HG03460 (cell line): ENCODE results near the gene AOPEP.

ENCODE experiments used
- ATAC-seq: cut with Tn5 transposase; IDR thresholded peaks from one replicate; pipeline ENCODE4 v1.9.1; 2021; ENCODE audit not compliant: unreplicated experiment

The AOPEP gene

GRCh38 chr9:95103281-95103771 lies 376.8 kb downstream of the AOPEP start:
- no peak for ATAC-seq

- no peak for ATAC-seq
Measured at GRCh38 chr9:95103871-95104580, 377.5 kb downstream of the AOPEP start.

GRCh38 chr9:95104581-95104960 lies 378.1 kb downstream of the AOPEP start:
- no peak for ATAC-seq

- no peak for ATAC-seq
Measured at GRCh38 chr9:95104980-95105379, 378.5 kb downstream of the AOPEP start.

GRCh38 chr9:95105519-95106287 lies 379.2 kb downstream of the AOPEP start:
- ATAC-seq = no peak

- ATAC-seq = no peak
Measured at GRCh38 chr9:95107001-95107749, 380.7 kb downstream of the AOPEP start.

GRCh38 chr9:95107976-95108375 lies 381.5 kb downstream of the AOPEP start:
- ATAC-seq = no peak

GRCh38 chr9:95108777-95109176 lies 382.3 kb downstream of the AOPEP start:
- no peak for ATAC-seq

- ATAC-seq = no peak
Measured at GRCh38 chr9:95109456-95109855, 383.0 kb downstream of the AOPEP start.

- ATAC-seq = no peak
Measured at GRCh38 chr9:95110921-95111525, 384.5 kb downstream of the AOPEP start.

- ATAC-seq = no peak
Measured at GRCh38 chr9:95111716-95112115, 385.2 kb downstream of the AOPEP start.

GRCh38 chr9:95112436-95113280 lies 386.2 kb downstream of the AOPEP start:
- no peak for ATAC-seq

GRCh38 chr9:95115104-95115503 lies 388.6 kb downstream of the AOPEP start:
- ATAC-seq = no peak

GRCh38 chr9:95116002-95116807 lies 389.7 kb downstream of the AOPEP start:
- ATAC-seq = no peak

- no peak for ATAC-seq
Measured at GRCh38 chr9:95116808-95117204, 390.3 kb downstream of the AOPEP start.

- ATAC-seq = no peak
Measured at GRCh38 chr9:95118596-95118995, 392.1 kb downstream of the AOPEP start.

- ATAC-seq = no peak
Measured at GRCh38 chr9:95120781-95121370, 394.4 kb downstream of the AOPEP start.

GRCh38 chr9:95124582-95125367 lies 398.3 kb downstream of the AOPEP start:
- ATAC-seq = no peak
